Measurements from ENCODE around the gene USP10.

Gene USP10

DNA sequence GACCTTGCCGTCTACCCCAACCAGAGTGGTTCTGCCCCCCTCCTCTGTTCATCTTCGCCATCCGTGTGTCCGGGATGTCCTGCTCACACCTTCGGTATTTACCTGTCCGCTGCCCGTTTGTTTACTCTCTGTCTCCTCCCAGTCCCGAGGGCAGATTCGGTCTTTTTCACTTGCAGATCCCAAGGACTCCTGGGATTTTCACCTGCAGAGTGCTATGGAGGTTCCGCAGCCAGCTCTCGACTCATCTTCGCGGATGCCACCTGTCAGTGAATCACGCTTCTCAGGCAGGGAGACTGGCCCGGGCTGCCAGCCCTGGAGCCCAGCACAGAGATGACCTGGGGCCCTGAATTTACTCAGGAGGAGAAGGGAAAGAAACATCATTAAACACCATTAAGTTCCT is 128.1 kb downstream of the USP10 start:
- H3K27ac ChIP-seq = no peak overlapping the region
- no peaks in the 10 kb centered on the region for H3K9me3 ChIP-seq (ENCODE audit: severe bottlenecking)
- no peak overlapping the region for H3K4me3 ChIP-seq (ENCODE audit: low read depth, low read length)
- H3K36me3 ChIP-seq = no peaks in the 10 kb centered on the region
- TF ChIP-seq, protein P1, sequence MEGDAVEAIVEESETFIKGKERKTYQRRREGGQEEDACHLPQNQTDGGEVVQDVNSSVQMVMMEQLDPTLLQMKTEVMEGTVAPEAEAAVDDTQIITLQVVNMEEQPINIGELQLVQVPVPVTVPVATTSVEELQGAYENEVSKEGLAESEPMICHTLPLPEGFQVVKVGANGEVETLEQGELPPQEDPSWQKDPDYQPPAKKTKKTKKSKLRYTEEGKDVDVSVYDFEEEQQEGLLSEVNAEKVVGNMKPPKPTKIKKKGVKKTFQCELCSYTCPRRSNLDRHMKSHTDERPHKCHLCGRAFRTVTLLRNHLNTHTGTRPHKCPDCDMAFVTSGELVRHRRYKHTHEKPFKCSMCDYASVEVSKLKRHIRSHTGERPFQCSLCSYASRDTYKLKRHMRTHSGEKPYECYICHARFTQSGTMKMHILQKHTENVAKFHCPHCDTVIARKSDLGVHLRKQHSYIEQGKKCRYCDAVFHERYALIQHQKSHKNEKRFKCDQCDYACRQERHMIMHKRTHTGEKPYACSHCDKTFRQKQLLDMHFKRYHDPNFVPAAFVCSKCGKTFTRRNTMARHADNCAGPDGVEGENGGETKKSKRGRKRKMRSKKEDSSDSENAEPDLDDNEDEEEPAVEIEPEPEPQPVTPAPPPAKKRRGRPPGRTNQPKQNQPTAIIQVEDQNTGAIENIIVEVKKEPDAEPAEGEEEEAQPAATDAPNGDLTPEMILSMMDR (IDR thresholded peaks at IDR 0.05; ENCODE audit: low read depth, low read length) = no peak
- H3K27me3 ChIP-seq (ENCODE audit: insufficient read depth, low read depth, severe bottlenecking) = no peaks in the 10 kb centered on the region
- no peak for DNase-seq

DNA sequence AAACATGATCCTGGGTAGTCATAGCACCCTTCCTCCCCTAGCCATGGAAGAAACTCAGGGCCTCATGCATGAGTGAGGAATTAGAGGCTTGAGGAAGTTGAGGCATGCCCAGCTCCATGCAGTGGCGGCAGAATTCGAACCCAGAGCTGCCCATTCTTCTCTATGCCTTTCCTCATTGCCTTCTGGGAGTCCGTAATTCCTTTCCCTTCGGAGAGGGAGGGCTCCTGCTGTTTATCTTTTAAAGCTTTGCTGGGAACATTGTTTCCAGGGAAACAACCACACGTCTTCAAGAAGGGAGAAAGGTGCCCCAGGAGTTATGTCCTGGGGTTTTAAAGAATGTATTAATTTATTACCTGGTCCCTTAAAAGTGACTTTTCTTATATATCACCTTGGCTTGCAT is 128.5 kb downstream of the USP10 start:
- DNase-seq = no peak
- H3K27ac ChIP-seq = no peak overlapping the region
- TF ChIP-seq, protein P1 (IDR thresholded peaks at IDR 0.05; ENCODE audit: low read depth, low read length) = no peak
- no peaks in the 10 kb centered on the region for H3K9me3 ChIP-seq (ENCODE audit: severe bottlenecking)
- H3K4me3 ChIP-seq (ENCODE audit: low read depth, low read length) = no peak overlapping the region
- no peaks in the 10 kb centered on the region for H3K36me3 ChIP-seq
- H3K27me3 ChIP-seq (ENCODE audit: insufficient read depth, low read depth, severe bottlenecking) = no peaks in the 10 kb centered on the region

Data from WERI-Rb-1 (cell line).